Spinal cord (tissue), 10 donors: Measurements from ENCODE around the gene BTF3L4. TPM values are rescaled to one million over a fixed set of nuclear protein-coding genes. Genes with fewer than 3 reads are reported as not detected.
"Not testable (repeated sequence)": the region's sequence is repeated elsewhere in the genome, so short reads cannot be mapped to it uniquely, and the experiment has no call there.

Experiments
- DNase-seq, 6 donors: peaks; one replicate each; pipeline versions ENCODE4 v3.0.0 to v3.0.0-alpha.2; 2013 to 2015; ENCODE audit warnings: low spot score in 6 of 6, low read depth in 4 of 6
- H3K27ac ChIP-seq: one replicate; pipeline ENCODE4 v1.5.1; 2013; ENCODE audit warnings: low read depth, low read length, control low read depth
- H3K27me3 ChIP-seq: one replicate; pipeline ENCODE4 v1.6.1; 2013; ENCODE audit warnings: low read length; ENCODE audit not compliant: control insufficient read depth, insufficient read depth
- H3K36me3 ChIP-seq: one replicate; pipeline ENCODE4 v1.6.1; 2013; ENCODE audit warnings: low read length; ENCODE audit not compliant: control insufficient read depth, insufficient read depth
- H3K4me1 ChIP-seq: one replicate; pipeline ENCODE4 v1.6.1; 2013; ENCODE audit warnings: low read length; ENCODE audit not compliant: control insufficient read depth, insufficient read depth
- H3K4me3 ChIP-seq: one replicate; pipeline ENCODE4 v1.5.1; 2013; ENCODE audit warnings: low read depth, low read length, control low read depth
- H3K9me3 ChIP-seq: one replicate; pipeline ENCODE4 v1.6.1; 2013; ENCODE audit warnings: low read length; ENCODE audit not compliant: control insufficient read depth, insufficient read depth
- WGBS: methylation state at CpG from one replicate; pipeline ENCODE4 v1.1.5; 2013; ENCODE audit warnings: missing lambda C conversion rate; ENCODE audit not compliant: insufficient coverage; 5-methylcytosine and 5-hydroxymethylcytosine counted together
- long read RNA-seq, 4 donors: transcript quantifications; one replicate each; lab custom pipeline, GENCODE V29; 2026
- polyA plus RNA-seq, 2 donors: library from polyadenylated mRNA; unstranded; fragments of 120-200 nt; gene quantifications; one replicate each; pipeline ENCODE4 v1.2.1, GENCODE V29; 2013; ENCODE audit not compliant: insufficient read length in 2 of 2
- total RNA-seq, 2 donors: library from RNA; depleted of rRNA in 1 of 2; stranded (reverse); fragments of 120-200 nt in 1 of 2; fragments of >200 nt in 1 of 2; gene quantifications; one replicate each; pipeline versions ENCODE4 v1.2.3 to v1.2.4, GENCODE V29; 2013 to 2014
- donor health status: healthy.

BTF3L4 gene
- 10 to 100 TPM; 61.6 to 80.8 TPM for total RNA-seq
- polyA plus RNA-seq, result 100 to 1,000 TPM in 1 of 2 donors, 10 to 100 TPM in 1; 88.8 to 106 TPM
- long read RNA-seq, donor 1, full-length matches to known transcripts, result 60 of 60 reads
- long read RNA-seq, donor 1, partial matches to known transcripts, result 0 of 60 reads
- long read RNA-seq, donor 1, other reads (novel, unspliced or antisense), result 0 of 60 reads
- long read RNA-seq, donor 2, full-length matches to known transcripts, result 31 of 31 reads
- long read RNA-seq, donor 2, partial matches to known transcripts, result 0 of 31 reads
- long read RNA-seq, donor 2, other reads (novel, unspliced or antisense), result 0 of 31 reads
- long read RNA-seq, donor 3, full-length matches to known transcripts, result 35 of 42 reads
- long read RNA-seq, donor 3, partial matches to known transcripts, result 7 of 42 reads
- long read RNA-seq, donor 3, other reads (novel, unspliced or antisense), result 0 of 42 reads
- long read RNA-seq, donor 4, full-length matches to known transcripts, result 72 of 84 reads
- long read RNA-seq, donor 4, partial matches to known transcripts, result 12 of 84 reads
- long read RNA-seq, donor 4, other reads (novel, unspliced or antisense), result 0 of 84 reads

- DNase-seq, result peak; percentile 38 to 99 (median 88)
- no peaks in the 10 kb centered on the region for H3K9me3 ChIP-seq
- peaks cover 8% of the 10 kb centered on the region for H3K36me3 ChIP-seq
- H3K27me3 ChIP-seq, result no peaks in the 10 kb centered on the region
- WGBS, result 0% methylated on average over 53 of the region's 54 CpGs
- H3K4me3 ChIP-seq, result peak within 1 kb of the TSS; percentile 82
- peak within 1 kb of the TSS; percentile 96 for H3K27ac ChIP-seq
- H3K4me1 ChIP-seq, result peaks cover 8% of the 10 kb centered on the region
Observed at GRCh38 chr1:52056163-52056936, at the start of gene BTF3L4. BTF3L4 (plus strand) TSS chr1:52056295; CDS start chr1:52059848, 3,553 bp downstream.

GRCh38 chr1:52007215-52008002 lies 48.7 kb upstream of the BTF3L4 start:
- Histone ChIP-seq H3K4me3 (no peak overlapping the region), H3K27me3 (peaks cover 4% of the 10 kb centered on the region), H3K4me1 (no peaks in the 10 kb centered on the region), H3K36me3 (no peaks in the 10 kb centered on the region), H3K27ac (no peak overlapping the region), H3K9me3 (no peaks in the 10 kb centered on the region)
- DNase-seq, result peak in 1 of 6 donors; percentile 8
- WGBS, result 69% methylated on average over 3 of the region's 5 CpGs

- WGBS, result 100% methylated on average over 2 of the region's 7 CpGs
- Histone ChIP-seq H3K27me3 (peaks cover 4% of the 10 kb centered on the region), H3K4me3 (no peak overlapping the region), H3K36me3 (no peaks in the 10 kb centered on the region), H3K27ac (no peak overlapping the region), H3K4me1 (no peaks in the 10 kb centered on the region), H3K9me3 (no peaks in the 10 kb centered on the region)
- no peak for DNase-seq
Observed at GRCh38 chr1:52008071-52008809, 47.9 kb upstream of the BTF3L4 start.

GRCh38 chr1:52022133-52022532 lies 34.0 kb upstream of the BTF3L4 start:
- H3K9me3 ChIP-seq, result no peaks in the 10 kb centered on the region
- H3K27me3 ChIP-seq, result no peaks in the 10 kb centered on the region
- WGBS, result 83% methylated on average over 1 of the region's 2 CpGs
- H3K27ac ChIP-seq, result no peak overlapping the region
- H3K36me3 ChIP-seq, result peaks cover 28% of the 10 kb centered on the region
- no peak overlapping the region for H3K4me3 ChIP-seq
- no peak for DNase-seq
- no peaks in the 10 kb centered on the region for H3K4me1 ChIP-seq

- no peak for DNase-seq
- H3K4me1 ChIP-seq, result peaks cover under 1% of the 10 kb centered on the region
- H3K27ac ChIP-seq, result no peak overlapping the region
- H3K4me3 ChIP-seq, result no peak overlapping the region
- no peaks in the 10 kb centered on the region for H3K27me3 ChIP-seq
- peaks cover 28% of the 10 kb centered on the region for H3K36me3 ChIP-seq
- H3K9me3 ChIP-seq, result no peaks in the 10 kb centered on the region
- 100% methylated on average over 2 of the region's 2 CpGs for WGBS
Observed at GRCh38 chr1:52026278-52026677, 29.8 kb upstream of the BTF3L4 start.

DNA sequence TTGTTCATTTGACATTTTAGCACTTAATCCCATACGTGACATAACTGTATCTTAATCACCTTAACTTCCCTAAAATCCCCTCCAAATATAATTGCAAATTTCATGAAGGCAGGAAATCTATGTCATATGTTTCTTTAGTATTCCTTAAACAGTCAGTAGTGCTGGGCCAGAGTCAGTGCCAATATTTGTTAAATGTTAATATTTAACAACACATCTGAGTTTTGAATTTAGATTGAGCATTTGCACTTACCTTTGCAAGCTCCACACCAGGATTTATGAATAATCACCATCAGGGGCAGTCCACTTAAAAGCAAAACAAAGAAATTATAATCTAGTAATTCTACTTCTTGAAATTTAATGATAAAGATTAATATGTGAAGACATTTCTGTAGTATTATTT lies 27.8 kb upstream of the BTF3L4 start:
- peaks cover 14% of the 10 kb centered on the region for H3K4me1 ChIP-seq
- no peaks in the 10 kb centered on the region for H3K27me3 ChIP-seq
- no peak overlapping the region for H3K4me3 ChIP-seq
- no peaks in the 10 kb centered on the region for H3K9me3 ChIP-seq
- H3K36me3 ChIP-seq, result peaks cover 18% of the 10 kb centered on the region
- WGBS, result no CpG with 5 or more reads among the region's 1 CpG
- H3K27ac ChIP-seq, result no peak overlapping the region
- DNase-seq, result no peak

GRCh38 chr1:52028839-52029238 lies 27.3 kb upstream of the BTF3L4 start:
- H3K9me3 ChIP-seq, DNase-seq, H3K27ac ChIP-seq, H3K27me3 ChIP-seq, H3K4me3 ChIP-seq: not testable (repeated sequence)
- Histone ChIP-seq H3K36me3 (peaks cover 19% of the 10 kb centered on the region), H3K4me1 (peaks cover 14% of the 10 kb centered on the region)
- no CpG with 5 or more reads among the region's 5 CpGs for WGBS

- no peak for DNase-seq
- Histone ChIP-seq H3K27ac (peak overlapping the region; percentile 92), H3K9me3 (no peaks in the 10 kb centered on the region), H3K4me1 (peaks cover 14% of the 10 kb centered on the region), H3K27me3 (no peaks in the 10 kb centered on the region), H3K36me3 (peaks cover 7% of the 10 kb centered on the region), H3K4me3 (peak overlapping the region; percentile 87)
- WGBS, result 73% methylated on average over 4 of the region's 5 CpGs
Observed at GRCh38 chr1:52032124-52032784, 23.8 kb upstream of the BTF3L4 start.
